Superior temporal gyrus (tissue), 1 donor: ENCODE data around the gene SLC38A7.
"Not testable (repeated sequence)": the region's sequence is repeated elsewhere in the genome, so short reads cannot be mapped to it uniquely, and the experiment has no call there.

Experiments used
- DNase-seq: peaks from one replicate; pipeline ENCODE4 v3.0.0-alpha.2; 2016; ENCODE audit errors: extremely low spot score

Gene SLC38A7

DNA sequence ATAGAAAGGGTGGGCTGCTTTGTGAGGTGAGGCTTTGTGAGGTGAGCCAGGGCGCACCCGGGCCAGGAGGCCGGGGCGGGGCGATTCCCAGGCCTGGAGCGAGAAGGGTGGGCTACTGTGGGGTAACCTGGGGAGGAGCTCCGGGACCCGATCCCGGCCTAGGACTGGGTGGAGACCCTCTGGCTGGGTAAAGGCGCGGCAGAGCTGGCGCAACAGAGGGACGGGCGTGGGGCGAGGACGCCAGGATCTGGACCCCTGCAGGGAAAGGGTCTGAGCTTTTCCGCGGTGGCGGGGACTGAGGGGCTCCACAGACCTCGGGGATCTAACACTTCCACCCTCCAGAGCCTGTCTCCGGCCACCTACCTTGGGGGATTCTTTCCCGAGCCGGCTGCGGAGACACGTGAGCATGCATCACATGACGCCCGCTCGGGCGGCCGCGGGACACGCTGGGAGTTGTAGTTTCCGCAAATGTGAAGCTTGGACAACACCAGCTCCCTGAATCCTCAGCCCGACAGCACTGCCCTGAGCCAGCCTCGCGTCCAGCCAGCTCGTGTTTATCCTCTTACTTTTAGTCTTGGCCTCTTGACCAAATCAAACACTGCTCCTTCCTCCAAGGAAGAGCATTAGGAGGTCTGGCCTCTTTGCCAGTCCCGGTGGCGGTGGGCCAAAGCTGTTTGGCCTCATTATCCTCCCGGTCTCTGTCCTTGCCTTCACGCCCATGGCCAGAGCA, at the start of gene SLC38A7:
TSS of gene SLC38A7 (minus strand) at position 417 of the 730 bp plus-strand sequence. CDS start 4,644 bp downstream, outside the sequence.
- peak; percentile 90 for DNase-seq

DNA sequence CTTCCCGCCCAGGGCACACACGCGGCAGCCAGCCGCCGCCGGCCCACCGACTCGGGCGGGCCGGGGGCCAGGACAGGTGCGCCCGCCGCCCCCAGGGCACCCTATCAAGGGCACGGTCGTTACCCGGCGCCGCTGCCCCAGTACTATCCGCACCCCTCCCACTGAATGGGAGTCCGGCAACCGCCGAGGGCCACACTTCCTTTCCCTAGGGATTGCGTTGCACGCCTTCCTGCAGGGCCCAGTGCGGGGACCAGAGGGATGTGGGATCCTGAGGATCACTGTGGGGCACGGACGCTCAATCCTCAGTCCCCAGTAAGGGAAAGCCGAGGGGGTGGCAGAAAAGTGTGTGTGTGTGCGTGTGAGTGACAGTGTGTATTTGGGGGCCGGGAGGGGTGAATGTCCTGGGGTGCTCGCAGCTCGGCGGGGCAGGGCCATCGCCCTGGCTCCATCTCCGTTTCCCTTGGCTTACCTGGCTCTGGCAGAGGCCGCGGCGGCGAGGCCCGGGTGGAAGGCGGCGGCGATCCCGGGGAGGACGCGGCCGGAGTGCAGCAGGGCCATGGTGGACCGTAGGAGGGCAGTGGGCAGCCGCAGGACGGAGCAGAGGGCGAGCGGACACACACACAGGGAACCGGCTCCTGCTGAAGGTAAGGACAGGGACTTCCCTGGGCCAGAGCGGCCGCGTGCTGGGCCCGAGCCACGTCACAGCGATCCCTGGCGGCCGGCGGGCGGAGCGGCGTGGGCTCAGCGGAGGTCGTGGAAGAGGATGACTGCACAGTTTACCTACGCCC, 49.3 kb upstream of the SLC38A7 start, which contains the start of gene GOT2:
TSS of gene GOT2 (minus strand) at position 646 of the 788 bp plus-strand sequence. CDS start at position 558, 88 bp downstream.
- DNase-seq: peak; percentile 78

DNA sequence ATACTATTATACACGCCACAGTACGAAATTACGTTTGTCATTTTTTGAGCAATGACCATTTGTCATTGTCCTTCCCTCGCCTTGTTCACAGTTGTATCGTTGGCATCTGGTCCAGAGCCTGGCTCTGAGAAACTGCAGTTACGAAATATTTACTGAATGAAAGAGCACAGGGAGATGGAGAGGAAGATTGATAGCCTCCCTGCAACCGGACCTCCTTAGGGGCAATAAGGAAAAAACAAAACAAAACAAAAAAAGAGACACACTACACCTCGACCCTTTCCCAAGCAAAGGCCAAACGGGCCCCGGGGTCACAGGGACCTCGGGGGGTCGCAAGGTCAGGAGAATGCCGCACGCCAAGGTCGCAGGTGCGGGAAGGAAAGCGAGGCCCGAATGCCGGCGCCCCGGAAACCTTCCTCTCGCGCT, 48.7 kb upstream of the SLC38A7 start:
- DNase-seq: no peak

- peak; percentile 60 for DNase-seq
These were observed 48.1 kb upstream of the SLC38A7 start for GRCh38 chr16:58732545-58733247.

GRCh38 chr16:58730724-58731370, 46.3 kb upstream of the SLC38A7 start:
- peak; percentile 69 for DNase-seq

DNA sequence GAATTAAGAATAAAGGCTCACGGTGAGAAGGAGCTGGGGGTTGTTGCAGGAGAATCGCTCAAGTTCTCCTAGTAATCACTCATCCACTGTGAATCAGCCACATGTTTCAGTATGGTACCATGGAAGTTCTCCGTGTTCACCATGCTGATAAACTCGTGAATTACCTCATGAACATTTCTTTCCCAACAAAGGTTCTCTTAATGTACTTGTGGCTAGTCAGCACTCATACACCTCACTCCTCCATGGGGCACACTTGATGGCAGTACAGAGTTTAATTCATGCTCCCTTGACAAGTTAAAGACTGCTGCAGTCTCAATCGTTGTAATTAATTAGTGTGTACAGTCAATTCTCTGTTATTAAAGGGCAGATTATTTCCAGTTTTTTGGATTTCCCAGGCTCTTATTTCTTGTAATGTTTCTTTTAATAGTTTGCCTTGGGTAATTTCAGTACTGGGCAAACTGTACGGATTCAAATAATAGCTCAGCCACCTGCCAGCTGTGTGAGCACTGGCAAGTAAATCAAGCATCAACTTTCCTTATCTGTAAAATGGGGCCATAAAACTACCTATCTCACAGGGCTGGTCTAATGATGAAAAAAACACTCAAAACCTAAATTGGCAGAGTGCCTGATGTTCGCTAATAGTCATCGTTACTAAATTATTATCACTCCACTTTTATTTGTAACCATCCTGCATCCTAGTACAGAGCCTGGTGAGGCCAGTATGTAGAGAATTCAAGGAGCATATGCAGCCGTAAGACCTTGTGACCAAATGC, 43.4 kb upstream of the SLC38A7 start:
- no peak for DNase-seq

DNA sequence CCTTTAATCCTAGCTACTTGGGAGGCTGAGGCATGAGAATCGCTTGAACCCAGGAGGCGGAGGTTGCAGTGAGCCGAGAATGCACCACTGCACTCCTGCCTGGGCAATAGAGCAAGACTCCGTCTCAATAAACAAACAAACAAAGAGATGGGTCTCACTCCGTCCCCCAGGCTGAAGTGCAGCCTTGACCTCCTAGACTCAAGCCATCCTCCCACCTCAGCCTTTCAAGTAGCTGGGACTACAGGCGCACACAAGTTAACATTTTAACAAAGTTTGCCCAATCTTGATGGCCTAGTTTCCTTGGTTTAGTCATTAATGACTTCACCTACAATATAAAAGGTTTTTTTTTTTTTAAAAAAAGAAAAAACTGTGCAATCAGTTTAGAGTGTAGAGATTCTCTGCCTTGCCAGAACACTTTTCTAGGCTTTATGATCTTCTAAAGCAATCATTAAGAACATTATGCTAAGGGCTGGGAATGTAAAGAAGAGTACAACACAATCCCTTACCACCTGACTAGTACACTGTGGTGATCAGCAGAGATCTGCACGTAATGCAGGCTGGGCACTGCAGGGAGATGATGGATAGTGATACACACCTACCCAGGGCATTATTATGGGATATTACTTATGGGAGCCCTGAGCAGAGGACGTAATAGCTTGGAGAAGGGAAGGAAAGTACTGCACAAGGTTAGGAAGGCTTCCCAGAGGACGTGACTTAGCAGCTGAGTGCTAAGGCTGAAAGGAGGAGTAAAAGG, 42.6 kb upstream of the SLC38A7 start:
- DNase-seq: no peak

DNA sequence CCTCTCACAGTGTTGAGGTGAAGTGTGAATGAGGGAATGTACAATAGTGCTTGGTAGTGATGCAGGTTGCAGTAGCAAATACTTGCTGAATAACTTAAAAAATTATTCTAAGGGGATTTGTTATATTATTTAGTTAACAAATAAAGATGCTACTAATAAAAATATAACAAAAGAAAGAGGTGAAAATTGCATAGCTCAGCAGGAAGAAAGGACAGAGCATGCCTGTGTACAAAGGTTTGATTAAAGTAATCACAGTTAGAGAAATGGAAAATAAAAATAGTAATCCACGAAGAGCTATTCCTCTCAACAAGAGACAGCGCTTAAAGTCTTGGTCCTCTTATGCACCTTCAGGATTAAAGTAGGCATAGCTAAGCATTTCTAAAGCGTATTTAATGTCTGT, 38.5 kb upstream of the SLC38A7 start:
- no peak for DNase-seq

DNA sequence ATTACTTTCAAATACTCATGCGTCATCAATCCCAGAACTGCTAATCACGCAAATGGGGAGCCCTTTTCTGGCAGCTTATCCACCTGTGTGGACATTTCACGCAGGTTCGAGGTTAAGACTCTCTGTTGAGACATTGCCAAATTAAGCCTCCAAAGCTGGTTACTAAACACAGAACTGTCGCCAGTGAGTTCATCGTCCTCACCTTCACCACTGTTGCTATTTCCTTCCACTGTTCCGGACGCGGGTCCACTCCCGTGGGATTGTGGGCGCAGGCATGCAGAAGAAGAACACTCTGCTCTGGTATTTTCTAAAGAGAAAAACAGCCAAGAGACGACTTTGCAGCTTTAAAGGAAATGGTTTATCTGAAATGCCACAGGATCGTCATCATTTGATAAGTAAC, 33.4 kb upstream of the SLC38A7 start:
- DNase-seq: no peak

GRCh38 chr16:58716468-58716867, 31.9 kb upstream of the SLC38A7 start:
- no peak for DNase-seq

- no peak for DNase-seq
These were observed 29.2 kb upstream of the SLC38A7 start for GRCh38 chr16:58713742-58714141.

- no peak for DNase-seq
These were observed 24.8 kb upstream of the SLC38A7 start for GRCh38 chr16:58709333-58709732.

- peak; percentile 46 for DNase-seq
These were observed 14.6 kb upstream of the SLC38A7 start for GRCh38 chr16:58699151-58699550.

DNA sequence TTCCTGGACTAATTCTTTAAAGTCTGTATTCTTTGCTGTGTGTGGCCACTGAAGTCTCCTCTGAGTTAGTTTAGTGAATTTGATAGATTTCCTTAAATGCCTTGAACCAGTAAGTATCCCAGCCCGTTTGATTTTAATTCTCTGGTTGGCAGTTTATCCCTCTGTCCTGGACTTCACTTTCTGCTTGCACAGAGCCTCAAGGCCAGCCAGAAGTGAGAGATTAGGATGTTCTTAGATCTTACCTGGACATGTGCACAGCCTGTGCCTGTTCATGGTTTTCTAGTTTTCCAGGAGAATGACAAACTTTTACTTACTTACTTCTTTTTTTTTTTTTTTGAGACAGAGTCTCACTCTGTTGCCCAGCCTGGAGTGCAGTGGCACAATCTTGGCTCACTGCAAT, 10.8 kb upstream of the SLC38A7 start:
- no peak for DNase-seq

DNA sequence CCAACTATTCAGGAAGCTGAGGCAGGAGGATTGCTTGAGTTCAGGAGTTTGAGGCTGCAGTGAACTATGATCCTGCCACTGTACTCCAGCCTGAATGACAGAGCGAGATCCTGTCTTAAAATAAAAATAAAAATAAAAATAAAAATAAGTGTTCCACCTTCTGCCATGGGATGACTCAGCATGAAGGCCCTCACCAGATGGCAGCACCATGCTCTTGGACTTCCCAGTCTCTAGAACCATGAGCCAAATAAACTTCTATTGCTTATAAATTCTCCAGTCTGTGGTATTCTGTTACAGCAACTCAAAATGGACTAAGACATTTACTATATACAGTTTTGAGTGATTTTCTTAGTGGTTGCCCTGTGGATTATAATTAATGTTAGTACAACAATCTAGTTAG, 7.9 kb upstream of the SLC38A7 start:
- DNase-seq: no peak

GRCh38 chr16:58686985-58687706, 2.6 kb upstream of the SLC38A7 start:
- not testable (repeated sequence) for DNase-seq

- DNase-seq: no peak
These were observed 497 bp upstream of the SLC38A7 start for GRCh38 chr16:58685084-58685449.

DNA sequence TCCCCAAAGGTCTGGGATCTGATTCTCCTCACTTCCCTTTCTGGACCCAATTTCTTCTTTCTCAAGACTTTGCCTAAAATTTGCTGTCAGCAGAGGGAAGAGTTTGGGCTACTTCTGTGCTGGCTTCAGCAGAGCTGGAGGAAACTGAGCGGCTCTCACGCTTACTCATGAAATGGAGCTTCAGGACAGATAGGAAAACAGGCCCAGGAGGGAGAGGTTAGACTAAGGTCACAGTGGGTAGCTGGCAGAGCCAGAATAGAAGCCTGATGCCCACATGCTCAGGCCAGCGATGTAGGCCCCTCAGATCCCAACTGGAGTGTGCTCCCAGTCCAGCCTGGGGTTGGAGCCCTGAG, 593 bp downstream of the SLC38A7 start:
- no peak for DNase-seq

DNA sequence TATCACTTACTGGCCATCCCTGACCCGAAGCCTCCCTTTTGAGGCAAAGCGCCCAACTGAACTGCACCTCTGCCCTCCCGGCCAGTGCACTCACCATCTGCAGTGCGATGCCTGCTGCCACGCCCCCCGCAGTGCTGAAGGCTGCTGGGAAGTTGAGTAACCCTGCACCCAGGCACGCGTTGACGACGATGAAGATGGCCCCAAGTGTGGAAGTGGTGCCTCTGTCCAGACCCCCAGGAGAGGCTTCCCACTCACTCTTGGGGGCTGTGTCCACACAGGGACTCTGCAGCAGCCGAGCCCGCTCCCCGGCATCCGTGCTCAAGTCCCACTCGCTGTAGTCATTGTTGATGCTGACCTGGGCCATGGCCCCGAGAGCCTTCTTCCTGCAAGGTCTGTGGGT, 4.8 kb downstream of the SLC38A7 start:
- no peak for DNase-seq

DNA sequence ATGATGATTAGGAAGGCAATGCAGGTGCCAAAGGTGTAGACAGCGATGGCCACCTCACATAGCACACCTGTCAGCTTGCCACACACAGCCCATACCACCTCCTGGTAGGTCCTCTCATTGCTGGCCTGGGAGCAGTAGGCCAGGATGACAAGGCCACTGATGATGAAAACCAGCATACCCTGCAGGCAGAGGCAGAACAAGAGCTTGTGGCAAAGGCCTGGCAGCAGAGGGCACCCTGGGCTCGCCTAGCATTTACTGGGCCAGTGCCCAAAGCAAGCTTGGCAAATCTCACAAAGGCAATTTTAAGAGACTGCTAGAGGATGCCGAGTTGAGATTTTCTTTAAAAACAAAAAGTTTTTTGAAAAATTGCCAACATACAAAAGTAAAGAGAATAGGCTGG, 5.9 kb downstream of the SLC38A7 start:
- DNase-seq: peak; percentile 76
